ENCODE results near the gene OSMR.

Gene OSMR

GRCh38 chr5:38913714-38914113, 67.9 kb downstream of the OSMR start:
- in situ Hi-C loops (cut with MboI; ENCODE audit: low sequenced_read_pairs, unreplicated experiment) = no loop called here
- TF ChIP-seq, protein P1, sequence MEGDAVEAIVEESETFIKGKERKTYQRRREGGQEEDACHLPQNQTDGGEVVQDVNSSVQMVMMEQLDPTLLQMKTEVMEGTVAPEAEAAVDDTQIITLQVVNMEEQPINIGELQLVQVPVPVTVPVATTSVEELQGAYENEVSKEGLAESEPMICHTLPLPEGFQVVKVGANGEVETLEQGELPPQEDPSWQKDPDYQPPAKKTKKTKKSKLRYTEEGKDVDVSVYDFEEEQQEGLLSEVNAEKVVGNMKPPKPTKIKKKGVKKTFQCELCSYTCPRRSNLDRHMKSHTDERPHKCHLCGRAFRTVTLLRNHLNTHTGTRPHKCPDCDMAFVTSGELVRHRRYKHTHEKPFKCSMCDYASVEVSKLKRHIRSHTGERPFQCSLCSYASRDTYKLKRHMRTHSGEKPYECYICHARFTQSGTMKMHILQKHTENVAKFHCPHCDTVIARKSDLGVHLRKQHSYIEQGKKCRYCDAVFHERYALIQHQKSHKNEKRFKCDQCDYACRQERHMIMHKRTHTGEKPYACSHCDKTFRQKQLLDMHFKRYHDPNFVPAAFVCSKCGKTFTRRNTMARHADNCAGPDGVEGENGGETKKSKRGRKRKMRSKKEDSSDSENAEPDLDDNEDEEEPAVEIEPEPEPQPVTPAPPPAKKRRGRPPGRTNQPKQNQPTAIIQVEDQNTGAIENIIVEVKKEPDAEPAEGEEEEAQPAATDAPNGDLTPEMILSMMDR (IDR thresholded peaks at IDR 0.05; ENCODE audit: borderline replicate concordance, control extremely low read depth, extremely low read depth, insufficient read depth, missing control alignments) = no peak
- no peak for DNase-seq (ENCODE audit: low spot score)

DNA sequence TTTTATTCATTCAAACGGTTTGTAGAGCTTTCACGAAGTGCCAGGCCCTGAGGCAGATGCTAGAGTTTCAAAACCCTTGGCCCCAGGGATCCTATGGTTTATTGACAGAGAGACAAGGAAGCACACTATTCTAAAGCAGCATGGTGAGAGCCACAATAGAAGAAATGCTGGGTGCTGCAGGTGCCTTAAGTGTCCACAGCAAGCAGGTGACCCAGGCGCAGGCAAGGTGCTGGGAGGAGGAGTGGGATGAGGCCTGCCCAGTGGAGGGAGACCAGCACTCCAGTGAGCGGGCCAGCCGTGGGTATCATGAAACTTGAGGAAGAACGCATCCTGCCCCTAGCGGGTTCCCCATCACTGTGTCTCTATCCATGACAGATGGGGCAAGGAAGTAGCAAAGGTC, 71.0 kb downstream of the OSMR start:
- no peak for DNase-seq (ENCODE audit: low spot score)
- TF ChIP-seq, protein P1 (IDR thresholded peaks at IDR 0.05; ENCODE audit: borderline replicate concordance, control extremely low read depth, extremely low read depth, insufficient read depth, missing control alignments) = no peak

GRCh38 chr5:38921174-38921573, 75.4 kb downstream of the OSMR start:
- in situ Hi-C loops (cut with MboI; ENCODE audit: low sequenced_read_pairs, unreplicated experiment) = no loop called here
- TF ChIP-seq, protein P1 (IDR thresholded peaks at IDR 0.05; ENCODE audit: borderline replicate concordance, control extremely low read depth, extremely low read depth, insufficient read depth, missing control alignments) = no peak
- DNase-seq (ENCODE audit: low spot score) = no peak

More for the DNA sequence above, 71.0 kb downstream of the OSMR start:
- in situ Hi-C loops (cut with MboI; ENCODE audit: low sequenced_read_pairs, unreplicated experiment) = no loop called here

- peak; percentile 66 for DNase-seq (ENCODE audit: low spot score)
- in situ Hi-C loops (cut with MboI; ENCODE audit: low sequenced_read_pairs, unreplicated experiment) = no loop called here
- TF ChIP-seq, protein P1 (IDR thresholded peaks at IDR 0.05; ENCODE audit: borderline replicate concordance, control extremely low read depth, extremely low read depth, insufficient read depth, missing control alignments) = peak; percentile 85
These were observed 76.4 kb downstream of the OSMR start for GRCh38 chr5:38922199-38922598.

- DNase-seq (ENCODE audit: low spot score) = no peak
- in situ Hi-C loops (cut with MboI; ENCODE audit: low sequenced_read_pairs, unreplicated experiment) = no loop called here
- TF ChIP-seq, protein P1 (IDR thresholded peaks at IDR 0.05; ENCODE audit: borderline replicate concordance, control extremely low read depth, extremely low read depth, insufficient read depth, missing control alignments) = no peak
These were observed 78.0 kb downstream of the OSMR start for GRCh38 chr5:38923661-38924451.

GRCh38 chr5:38925154-38925925, 79.5 kb downstream of the OSMR start:
- TF ChIP-seq, protein P1 (IDR thresholded peaks at IDR 0.05; ENCODE audit: borderline replicate concordance, control extremely low read depth, extremely low read depth, insufficient read depth, missing control alignments) = no peak
- DNase-seq (ENCODE audit: low spot score) = no peak
- in situ Hi-C loops (cut with MboI; ENCODE audit: low sequenced_read_pairs, unreplicated experiment) = no loop called here
